A549 treated with ZK216348 at 1 μM for 4 hours (cell line): Measurements from ENCODE around the gene PLGLB2. TPM values are rescaled to one million over a fixed set of nuclear protein-coding genes. Genes with fewer than 3 reads are reported as not detected.

Experiments used
- total RNA-seq: library from RNA; stranded (reverse); fragments of 200-300 nt; extraction: Qiagen RNA extraction; gene quantifications from 5 replicates; pipeline ENCODE4 v1.2.3, GENCODE V29; 2022; ENCODE audit warnings: low read depth

Gene PLGLB2
- 0.36 to 0.42 TPM in 2 of 5 replicates, not detected in the others for total RNA-seq

DNA sequence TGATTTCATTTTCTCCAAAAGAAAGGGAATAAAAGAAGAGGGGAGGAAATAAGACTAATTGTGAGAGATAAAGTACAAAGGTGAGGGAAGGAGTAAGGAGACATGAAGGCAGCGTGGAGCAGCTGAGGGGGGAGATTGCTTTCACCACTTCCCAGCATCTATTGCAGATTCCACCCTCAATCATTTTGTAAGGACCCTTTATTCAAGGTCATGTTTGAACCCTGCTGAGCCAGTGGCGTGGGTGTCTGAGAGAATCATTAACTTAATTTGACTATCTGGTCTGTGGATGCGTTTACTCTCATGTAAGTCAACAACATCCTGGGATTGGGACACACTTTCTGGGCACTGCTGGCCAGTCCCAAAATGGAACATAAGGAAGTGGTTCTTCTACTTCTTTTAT, at the start of gene PLGLB2:
PLGLB2 (plus strand) TSS at position 297 of the 400 bp plus-strand sequence; CDS start at position 364, 67 bp downstream.

Other genes with a start within 250 kb of the PLGLB2 start
- gene RGPD2, start 77.7 kb downstream of the PLGLB2 start, total RNA-seq = 0.35 to 1.1 TPM (median 0.65 TPM) in 3 of 5 replicates, not detected in the others